ENCODE data around the gene NES.

The NES gene

DNA sequence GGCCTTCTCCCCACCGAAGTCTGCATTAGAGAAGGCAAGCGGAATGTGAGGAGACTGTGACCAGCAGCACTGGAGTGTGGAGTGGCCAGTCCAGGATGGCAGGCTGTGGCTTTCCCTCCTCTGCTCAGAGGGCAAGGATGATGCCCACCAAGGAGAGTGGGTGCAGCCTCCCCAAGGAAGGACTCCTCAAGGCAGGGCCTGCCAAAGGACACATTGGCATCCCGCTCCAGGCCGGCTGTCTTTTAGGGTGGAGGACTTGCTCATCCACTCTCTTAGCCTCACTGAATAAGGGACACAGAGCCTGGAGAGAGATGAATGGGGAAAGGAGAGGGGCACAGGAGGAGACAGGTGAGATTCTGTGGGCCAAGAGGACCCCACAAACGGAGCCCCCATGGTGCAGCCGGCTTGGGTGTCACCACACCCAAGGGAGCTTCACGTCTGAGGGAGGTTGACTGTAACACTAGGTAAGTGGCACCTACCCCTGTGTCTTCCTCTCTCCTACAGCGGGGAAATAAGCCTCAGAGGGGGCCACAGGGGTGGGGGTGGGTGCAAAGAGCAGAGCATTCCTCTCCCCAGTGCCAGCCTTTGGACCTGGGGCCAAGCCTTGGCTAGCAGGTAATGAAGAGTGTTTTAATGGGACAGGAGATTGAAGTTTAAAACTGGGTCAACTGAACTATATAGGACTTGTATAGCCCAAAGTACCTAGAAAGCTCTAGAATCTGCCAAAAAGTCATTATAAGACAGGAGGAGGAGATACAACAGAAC is 4.2 kb upstream of the NES start:
- DNase-seq (ENCODE audit: low read depth), result no peak

DNA sequence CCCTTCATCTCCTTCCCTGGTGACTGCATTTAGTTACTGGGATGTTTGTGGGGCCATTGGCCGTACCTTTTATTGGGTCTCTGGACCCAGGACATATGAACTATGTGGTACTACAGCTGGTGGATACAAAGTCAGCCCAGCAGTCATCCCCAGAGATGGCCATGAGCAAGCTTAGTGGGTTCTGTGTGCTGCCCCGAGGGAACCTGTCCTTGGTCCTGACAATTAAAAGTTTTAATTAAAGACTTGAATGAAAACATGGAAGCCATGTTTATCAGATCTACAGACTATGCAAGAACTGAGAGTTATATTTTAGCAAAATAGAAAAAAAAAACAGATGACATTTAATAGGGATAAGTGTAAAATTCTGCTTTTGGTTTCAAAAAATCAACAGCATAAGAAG is 2.8 kb upstream of the NES start:
- no peak for DNase-seq (ENCODE audit: low read depth)

DNA sequence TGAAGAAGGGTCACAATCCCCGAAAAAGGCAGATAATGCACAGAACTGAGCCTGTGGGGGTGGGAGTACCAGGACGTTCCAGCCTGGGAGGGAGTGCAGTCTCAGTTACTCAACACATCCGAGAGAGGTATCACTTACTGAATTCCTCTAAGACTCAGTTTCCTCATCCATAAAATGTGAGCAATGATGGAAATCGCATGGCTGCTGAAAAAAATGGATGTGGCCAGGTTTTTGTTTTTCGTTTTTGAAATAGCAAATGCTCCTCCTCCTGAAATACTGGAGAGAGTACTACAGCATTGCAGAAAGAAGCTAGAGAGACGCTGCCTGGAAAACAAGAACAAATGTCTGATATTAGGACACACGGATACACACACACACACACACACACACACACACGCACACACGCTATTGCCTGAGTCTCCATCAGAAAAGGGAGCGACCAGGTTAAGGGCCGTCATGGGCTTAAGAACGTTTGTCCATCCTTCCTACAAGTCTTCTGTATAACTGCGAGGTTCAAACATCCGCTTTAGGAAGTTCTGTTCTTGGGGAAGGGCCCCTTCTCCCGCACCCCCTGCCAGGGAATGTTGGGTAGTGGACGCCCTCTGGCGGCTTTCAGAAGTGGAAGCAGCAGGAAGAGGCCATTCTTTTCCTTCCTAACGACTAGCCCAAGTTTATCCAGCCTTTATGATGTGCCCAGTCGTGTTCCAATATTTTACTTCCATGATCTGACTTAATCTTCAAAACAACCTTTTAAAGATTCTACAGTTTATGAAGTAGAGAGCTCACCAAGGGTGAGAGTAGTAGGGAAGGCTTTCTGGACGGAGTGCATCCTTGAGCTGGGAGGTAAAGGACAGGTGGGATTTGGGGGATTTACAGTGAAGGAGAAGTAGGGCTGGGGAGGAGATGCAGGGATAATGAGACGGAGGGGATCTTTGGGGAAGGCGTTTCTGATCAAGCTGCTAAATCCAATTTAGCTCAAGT is 699 bp upstream of the NES start:
- no peak for DNase-seq (ENCODE audit: low read depth)

DNA sequence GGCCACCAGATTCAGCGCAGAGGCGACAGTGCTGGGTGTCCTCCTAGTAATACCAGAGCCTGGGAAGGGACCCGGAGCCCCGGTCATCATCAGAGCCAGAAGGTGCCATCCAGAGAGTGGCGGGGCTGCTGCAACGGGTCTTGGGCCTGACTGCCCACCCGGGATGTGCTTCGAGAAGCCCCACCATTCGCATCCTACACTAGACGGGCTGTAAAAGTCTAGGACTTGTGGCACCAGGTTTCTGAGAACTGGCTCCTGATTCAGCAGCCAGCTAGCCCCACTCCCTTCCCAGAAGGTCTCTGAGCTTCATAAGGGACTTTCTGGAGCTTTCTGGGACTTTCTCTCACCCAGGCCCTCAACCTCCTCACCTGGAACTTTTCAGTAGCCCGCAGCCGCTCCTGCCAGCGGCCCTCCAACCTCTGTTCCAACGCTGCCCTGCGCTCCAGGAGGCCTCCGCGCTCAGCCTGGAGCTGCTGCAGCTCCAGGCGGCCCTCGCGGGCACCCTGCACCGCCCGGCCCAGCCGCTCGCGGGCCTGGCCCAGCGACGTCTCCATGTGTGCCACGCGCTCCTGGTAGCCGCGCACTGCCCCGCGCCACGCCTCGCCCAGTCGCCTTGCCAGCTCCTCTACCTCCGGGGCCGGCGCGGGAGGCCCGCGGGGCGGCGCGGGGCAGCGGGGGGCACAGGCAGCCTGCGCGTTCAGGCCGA is 940 bp downstream of the NES start:
- DNase-seq (ENCODE audit: low read depth), result no peak

DNA sequence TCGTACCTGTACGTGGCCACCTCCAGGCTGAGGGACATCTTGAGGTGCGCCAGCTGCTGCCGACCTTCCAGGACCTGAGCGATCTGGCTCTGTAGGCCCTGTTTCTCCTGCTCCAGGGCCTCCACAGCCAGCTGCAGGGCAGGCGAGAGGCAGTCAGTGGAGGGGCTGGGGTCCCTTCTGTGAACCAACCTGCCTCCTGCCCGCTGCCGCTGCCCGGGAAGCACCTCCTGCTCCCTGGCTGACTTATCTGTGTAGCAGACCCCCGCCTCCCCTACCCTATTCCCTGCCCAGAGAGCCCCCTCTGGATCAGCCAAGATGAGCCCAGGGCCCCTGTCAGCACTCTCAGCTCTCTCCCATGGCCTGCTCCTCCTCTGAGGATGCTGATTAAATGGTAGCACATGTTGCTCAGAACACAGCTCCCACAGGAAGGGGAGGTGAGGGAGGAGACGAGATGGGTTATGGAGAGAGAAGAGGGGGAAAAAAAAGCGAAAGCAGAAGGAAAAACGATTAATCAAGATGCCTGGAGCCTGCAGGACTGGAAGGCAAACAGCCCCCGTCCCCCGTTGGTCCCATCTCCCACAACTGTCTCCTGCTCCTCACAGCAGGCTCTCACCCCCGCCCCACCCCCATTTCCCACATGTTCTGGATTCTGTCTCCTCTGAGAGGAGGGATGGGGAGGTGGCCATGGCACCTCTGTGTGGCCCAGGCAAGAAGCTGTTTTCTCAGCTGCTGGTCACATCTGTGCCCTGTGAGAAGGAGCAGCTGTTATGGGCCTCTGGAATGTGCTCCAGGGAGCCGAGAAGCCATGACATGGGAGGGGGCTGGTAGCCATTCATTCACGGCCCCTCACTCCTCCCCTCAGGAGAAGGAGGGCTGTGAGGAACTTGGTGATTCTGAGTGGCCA is 1.7 kb downstream of the NES start:
- DNase-seq (ENCODE audit: low read depth), result no peak

DNA sequence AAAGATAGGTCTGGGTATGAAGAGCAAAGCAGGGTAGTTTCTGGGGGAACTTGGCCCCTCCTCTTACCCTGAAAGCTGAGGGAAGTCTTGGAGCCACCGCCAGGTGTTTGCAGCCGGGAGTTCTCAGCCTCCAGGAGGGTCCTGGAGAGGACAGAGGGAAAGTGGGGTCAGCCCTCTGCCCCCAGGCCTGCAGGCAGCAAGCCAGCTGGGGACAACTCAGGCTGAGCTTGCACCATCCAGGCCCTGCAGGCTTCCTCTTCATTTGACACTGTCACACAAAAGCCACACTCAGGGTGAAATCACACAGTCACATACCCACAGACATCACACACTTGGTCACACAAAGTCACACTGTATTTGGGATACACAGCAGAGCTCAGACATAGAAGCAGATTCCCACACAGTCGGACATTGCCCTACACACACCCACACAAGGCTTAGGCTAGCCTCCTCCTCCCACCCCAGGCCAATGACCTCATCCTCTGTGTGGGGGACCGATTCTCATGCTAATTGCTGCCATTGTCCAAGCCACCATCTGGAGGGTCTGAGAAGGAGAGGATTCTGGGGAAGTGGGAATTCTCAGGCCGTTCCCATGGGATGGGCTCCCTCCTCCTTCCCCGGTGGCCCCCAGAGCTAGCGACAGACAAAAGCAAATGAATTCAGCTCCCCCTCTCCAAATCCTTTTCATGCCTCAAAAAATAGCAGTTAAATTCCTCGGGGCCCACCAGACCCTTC is 3.7 kb downstream of the NES start:
- DNase-seq (ENCODE audit: low read depth), result no peak

DNA sequence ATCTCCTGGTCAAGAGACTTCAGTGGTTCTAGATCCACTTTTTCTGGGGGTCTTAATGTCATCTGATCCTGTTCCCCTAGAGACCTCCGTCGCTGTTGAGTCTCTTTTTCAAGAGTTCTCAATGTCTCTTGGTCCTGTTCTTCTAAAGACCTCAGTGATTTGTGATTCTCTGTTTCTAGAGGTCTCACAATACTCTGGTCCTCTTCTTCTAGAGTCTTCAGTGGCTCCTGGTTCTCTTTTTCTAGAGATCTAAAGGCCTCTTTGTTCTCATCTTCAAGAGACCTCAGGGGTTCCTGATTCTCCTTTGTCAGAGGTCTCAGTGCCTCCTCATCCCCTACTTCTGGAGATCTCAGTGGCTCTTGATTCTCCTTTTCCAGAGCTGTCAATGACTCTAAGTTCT is 5.4 kb downstream of the NES start:
- DNase-seq (ENCODE audit: low read depth), result no peak

DNA sequence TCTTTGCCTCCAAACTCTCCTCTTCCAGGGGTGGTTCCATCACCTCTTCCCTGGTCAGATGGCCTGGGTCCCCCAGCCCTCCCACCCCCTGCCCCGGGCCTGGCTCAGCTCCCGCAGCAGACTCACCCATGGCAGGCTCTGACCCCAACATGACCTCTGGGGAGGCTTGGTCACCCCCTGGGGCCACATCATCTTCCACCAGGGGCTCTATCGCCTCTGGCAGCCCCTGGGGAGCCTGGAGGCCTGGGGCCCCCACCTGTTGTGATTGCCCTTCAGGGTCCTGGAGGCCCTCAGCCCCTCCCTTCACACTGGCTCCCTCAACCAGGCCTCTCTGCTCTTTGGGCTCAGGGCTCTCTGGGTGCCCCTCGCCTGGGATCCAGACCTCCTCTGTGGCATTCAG is 6.4 kb downstream of the NES start:
- DNase-seq (ENCODE audit: low read depth), result no peak

DNA sequence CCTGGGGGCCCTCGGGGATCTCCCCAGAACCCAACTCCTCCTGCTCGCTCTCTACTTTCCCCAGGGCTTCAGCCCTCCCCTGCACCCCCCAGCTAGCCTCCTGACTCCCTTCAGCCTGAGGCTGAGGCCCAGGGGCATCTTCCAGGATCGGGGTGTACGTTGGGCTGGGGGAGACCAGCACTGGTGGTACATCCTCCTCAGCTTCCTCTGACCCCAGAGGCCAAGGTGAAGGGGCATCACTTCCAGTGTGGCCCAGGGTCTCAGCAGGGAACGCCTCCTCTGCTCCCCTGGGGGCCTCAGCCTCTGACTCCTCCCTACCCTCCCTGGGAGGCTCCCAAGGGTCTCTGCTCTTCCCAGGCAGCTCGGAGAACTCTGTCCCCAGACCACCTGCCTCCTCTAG is 6.8 kb downstream of the NES start:
- DNase-seq (ENCODE audit: low read depth), result no peak

DNA sequence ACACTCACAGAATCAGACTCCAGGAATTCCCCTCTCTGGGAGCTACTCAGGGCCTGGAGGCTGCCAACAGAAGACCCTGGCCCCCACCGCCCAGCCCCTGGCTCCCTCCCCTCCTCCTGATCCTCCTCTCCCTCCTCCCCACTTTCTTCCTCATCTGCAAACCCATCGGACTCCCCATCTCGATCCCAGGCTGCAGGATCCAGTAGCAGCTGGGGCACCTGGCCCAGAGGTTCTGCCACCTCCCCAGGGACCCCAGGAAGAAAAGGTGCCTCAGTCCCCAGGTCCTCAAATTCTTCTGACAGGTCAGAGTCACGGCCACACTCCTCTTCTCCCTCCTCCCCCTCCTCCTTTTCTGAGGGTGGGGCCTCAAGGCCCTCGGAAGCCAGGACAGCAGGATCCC is 7.4 kb downstream of the NES start:
- no peak for DNase-seq (ENCODE audit: low read depth)

DNA sequence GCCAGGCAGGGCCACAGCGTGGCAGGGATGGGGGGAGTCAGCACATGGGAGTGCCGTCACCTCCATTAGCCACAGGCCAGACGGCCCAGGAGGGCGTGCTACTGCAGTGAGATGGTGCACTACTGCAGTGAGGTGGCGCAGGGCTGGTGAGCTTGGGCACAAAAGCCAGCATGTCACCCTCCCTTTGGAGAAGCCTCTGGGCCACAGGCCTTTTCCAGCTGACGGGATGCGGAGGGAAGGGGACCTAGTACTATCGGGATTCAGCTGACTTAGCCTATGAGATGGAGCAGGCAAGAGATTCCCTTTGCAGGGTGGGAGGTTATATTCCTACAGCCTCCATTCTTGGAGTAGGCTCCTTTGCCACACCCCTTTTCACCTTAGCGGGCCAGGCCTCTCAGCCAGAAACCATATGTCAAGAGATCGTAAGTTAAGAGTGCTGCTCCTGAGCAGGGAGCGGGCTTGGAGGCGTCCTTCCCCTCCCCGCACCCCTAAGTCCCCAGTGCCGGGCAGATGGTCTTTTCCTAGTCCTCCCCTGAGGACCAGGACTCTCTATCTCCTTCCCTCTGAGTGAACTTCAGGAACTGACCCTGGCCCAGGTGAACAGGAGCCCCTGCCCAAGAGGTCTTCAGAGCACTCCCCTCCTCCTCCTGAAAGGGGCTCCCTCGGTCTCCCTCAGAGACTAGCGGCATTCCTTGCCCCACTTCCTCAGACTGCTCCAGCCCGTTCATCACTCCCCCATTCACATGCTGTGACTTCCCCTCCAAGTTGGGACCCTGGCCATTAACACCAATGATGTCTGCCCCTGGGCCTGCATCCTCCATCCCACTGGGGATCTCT is 8.2 kb downstream of the NES start:
- no peak for DNase-seq (ENCODE audit: low read depth)

DNA sequence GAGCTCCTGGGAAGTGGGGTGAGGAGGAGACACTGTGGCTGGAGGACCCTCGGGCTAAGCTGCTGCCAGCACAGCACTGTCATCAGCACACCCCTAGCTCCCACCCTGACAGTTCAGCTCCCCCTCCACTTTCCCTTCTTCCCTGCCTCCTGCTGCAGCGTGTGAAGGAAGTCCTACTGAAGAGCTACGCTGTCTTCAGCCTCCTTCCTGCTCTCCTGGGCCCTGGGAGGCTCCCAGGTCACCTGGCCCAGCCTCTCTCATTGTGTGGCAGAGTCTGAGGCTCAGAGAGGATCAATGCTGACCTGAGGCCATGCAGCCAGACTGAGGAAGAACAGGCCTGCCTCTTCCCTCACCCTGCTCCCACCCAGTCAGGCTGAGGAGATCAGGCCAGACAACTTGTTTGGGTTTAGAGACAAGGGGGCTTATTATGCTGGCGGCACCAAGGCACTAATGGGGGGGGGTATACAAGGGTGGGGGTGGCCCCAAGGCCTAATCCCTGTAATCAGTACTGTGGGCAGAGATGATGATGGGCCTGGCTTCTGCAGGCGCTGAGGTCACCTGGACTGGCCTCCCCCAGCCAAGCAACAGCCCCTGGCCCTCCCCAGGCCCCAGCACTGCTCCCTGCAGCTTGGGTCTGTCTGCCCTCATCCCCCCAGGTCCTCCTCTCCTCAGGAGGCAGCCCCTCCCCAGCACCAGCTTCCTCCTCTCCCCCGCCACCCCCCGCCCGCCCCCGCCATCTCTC is 9.1 kb downstream of the NES start:
- DNase-seq (ENCODE audit: low read depth), result no peak

DNA sequence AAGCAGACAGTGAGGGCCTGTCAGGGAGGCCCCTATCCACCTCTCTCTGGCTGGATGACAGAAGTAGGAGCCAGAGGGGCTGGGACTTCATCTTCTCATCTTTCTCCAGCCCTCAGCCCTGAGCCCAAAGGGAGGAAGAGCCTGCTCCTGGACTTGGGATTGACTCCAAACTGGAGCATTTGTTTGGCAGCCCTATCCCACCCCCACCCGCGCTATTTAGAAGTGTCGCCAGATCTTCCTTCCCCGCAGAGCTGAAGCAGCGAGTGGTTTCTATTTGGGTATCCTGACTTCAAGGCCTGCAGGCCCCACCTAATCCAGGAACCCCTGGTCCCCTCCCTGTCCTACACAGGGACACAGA is 9.6 kb downstream of the NES start:
- DNase-seq (ENCODE audit: low read depth), result no peak

DNA sequence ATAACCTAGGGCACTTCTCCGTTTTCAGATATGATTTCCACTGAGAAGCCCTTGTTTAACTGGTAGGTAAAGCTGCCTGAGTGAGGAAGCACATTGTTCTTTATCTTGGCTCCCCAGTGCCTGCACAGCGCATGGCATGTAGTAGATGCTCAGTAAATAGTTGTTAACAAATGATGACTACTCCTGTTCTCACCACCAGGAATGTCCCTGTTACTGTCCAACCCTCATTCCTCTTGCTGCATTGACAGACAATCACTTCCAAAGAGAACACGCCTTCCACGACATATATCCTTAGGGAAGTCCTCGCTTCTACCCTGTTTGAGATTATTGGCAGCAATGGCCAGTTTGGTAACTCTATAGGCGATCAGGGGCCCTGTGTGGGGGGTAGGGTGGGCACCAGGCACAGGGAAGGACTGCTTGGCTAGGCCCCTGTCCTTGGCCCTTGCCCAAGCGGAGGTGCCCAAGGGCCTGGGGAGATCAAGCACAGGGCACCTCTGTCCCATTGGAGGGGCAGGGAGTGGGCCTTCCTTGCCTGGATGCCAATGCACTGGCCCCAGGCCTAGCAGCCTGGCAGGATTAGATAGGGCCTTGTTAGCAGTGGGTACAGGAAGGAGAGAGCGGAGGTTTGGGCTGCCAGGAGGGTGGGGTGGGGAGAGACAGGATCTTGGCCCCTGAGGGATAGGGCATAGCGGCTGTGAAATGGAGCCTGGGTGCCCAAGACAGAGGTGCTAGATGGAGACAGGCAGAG is 10.2 kb downstream of the NES start:
- DNase-seq (ENCODE audit: low read depth), result no peak

DNA sequence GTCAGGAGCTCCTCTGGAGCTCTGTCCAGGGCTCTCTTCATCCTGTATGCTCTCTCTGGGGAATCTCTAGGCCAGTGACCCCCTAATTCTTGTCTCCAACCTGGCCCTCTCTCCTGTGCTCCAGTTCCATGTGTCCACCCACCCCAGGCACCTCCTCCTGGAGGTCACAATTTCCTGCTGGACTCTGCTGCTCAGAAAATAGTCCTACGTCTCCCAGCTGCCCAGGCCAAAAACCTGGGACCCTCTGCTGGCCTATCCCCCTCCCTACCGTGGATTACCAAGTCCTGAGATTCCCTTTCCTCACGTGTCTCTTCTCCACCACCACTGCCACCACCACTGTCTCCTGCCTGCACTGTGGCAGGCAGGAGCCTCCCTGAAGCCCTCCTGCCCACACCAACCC is 11.7 kb downstream of the NES start:
- DNase-seq (ENCODE audit: low read depth), result no peak

DNA sequence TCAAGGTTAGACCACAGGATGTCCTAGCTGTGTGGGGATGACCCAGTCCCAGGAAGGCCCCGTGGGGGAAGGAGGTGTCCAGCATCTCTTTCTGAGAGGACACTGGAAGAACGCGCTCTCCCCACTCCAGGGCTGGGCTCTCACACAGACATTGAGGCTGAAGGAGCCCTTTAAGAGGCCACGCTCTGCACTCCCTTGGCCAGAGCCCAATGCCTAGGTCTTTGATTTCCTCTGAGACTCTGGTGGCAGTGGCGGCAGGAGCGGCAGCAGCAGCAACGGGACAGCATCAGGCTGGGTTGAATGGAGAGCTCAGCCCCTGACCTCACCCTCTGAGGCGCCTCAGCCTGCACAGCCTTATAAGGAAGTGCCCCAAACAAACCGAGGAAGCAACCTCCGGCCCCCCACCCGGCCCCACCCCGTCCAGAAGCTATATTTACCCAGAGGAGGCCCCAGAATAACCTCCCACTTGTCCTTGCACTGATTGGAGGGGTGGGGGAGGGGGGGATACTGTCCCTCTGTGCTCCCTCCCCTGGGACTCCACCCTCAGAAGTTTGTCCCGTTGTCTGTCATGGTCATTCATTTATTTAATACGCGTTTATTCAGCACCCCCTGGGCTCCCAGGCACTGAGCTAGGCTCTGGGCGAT is 12.3 kb downstream of the NES start:
- DNase-seq (ENCODE audit: low read depth), result no peak

DNA sequence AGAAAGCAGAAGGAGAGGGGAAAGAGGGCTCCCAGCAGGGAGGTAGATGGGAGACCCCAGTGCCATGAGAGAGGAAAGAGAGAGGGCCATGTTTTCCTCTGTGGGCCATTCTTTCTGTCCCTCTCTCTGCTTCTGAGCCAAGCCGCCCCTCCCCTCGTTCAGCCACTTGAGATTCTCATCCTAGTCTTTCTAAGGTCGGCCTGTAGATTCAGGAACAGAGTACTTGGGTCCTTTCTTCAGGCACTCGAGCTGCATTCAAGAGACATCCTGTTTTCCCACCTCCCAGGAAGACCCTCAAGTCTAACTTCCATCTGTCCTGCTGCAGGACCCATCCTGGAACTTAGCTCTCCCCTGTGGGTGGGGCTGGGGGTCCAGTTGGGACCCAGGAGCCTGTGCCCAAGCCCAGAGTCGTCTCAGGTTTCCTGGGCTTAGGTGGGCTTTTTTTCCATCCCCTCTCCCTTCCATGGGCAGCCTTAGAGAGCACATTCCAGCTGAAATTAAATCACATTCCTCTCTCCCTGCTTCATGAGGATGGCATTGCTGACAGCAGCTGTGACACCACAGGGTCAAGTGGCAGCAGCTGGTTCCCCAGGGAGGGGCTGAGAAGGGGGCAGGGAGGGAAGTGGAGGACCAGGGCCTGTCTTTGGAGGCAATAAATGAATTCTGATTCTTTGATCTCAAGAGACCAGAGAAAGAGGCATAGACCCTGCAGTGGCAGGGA is 13.0 kb downstream of the NES start:
- DNase-seq (ENCODE audit: low read depth), result no peak

All from stimulated activated CD4-positive, alpha-beta T cell treated with anti-CD3 and anti-CD28 coated beads, Interleukin-2, amount 100 ng/mL, for 4 hours (primary cell).